Measurements from ENCODE around the gene ARID4B.
"Not testable (repeated sequence)": the region's sequence is repeated elsewhere in the genome, so short reads cannot be mapped to it uniquely, and the experiment has no call there.

ARID4B gene

DNA sequence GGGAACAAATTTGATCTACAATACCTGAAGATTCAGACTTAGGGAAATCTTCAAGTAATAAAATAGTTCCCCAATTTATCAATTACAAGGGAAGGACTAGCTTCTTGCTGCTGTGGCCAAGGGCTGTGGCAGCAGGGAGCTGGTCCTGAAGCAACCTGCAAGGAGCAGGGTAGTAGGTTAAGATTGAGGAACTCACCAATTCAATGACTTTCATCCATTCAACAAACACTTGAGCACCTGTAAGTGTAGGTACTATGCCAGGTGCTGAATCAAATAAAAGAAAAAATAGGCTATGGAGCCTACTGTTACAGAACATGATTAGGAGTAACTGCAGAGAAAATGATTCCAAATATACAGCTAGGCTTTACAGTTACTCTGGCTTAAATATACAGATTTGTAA is 102.7 kb downstream of the ARID4B start:
- DNase-seq (ENCODE audit: low read depth in 3 of 3): no peak

GRCh38 chr1:235221653-235222375 is 106.2 kb downstream of the ARID4B start:
- no peak for DNase-seq (ENCODE audit: low read depth in 3 of 3)

DNA sequence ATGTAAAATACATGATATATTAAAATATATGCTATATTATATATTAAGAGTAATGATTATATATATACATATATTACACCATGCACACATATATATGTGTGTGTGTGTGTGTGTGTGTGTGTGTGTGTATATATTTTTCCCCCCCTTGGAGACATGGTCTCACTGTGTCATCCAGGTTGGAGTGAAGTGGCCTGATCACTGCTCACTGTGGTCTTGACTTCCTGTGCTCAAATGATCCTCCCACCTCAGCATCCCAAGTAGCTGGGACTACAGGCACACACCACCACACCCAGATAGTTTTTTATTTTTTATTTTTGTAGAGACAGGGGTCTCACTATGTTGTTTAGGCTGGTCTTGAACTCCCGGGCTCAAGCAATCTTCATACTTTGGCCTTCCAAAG is 112.5 kb downstream of the ARID4B start:
- no peak for DNase-seq (ENCODE audit: low read depth in 3 of 3)

- not testable (repeated sequence) for DNase-seq (ENCODE audit: low read depth in 3 of 3)
These were observed 113.0 kb downstream of the ARID4B start for GRCh38 chr1:235214962-235215361.

DNA sequence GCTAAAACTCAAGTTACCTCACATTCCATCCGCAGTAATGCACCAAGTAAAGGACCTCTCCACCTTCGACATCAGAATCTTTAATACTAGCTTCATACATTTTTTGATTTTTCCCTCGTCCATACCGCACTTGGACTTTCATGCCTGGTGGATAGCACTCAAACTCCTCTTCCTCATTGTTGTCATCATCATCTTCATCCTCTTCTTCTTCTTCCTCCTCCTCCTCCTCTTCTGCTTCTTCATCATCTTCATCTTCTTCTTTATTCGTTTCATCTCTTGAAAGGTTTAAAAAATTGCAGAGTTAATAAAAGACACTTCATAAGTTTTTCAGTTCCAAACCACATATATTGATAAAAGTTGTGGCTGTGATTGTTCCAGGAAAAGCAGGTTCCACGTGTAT is 114.2 kb downstream of the ARID4B start:
- DNase-seq (ENCODE audit: low read depth in 3 of 3): no peak

GRCh38 chr1:235211517-235211916 is 116.5 kb downstream of the ARID4B start:
- DNase-seq (ENCODE audit: low read depth in 3 of 3): no peak

GRCh38 chr1:235207209-235207565 is 120.8 kb downstream of the ARID4B start:
- peak; percentile 25 to 51 (median 31) for DNase-seq (ENCODE audit: low read depth in 3 of 3)

DNA sequence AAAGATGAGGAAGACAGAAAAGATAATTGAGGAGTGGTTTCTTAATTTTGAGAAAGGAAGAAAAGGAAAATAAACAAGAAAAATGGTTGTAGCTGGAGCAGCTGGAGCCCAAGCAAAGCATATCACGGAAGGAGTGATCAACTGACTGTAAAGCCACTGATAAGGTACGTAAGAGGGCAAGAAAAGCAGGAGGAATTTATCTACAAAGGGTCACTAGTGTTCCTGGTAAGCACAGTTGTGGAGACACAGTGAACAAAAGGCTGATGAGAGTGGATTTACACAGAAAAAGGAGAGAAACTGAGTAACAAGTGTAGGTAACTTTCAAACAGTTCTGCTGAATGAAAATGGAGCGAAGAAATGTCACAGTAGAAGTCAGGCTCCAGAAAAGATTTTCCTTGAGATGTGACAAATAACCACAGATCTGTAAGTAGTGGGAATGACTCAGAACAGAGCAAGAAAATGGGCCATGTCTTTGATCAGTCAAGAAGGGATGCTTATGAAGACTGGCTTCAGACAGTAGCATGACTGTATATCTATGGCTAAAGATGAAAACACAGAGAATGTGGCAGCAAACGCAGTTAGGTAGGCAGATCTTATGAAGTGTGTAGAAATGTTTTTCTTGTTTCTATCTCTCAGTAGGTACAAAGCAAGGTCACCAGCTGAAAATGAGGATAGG is 121.3 kb downstream of the ARID4B start:
- peak in 1 of 3 donors; percentile 22 for DNase-seq (ENCODE audit: low read depth in 3 of 3)

DNA sequence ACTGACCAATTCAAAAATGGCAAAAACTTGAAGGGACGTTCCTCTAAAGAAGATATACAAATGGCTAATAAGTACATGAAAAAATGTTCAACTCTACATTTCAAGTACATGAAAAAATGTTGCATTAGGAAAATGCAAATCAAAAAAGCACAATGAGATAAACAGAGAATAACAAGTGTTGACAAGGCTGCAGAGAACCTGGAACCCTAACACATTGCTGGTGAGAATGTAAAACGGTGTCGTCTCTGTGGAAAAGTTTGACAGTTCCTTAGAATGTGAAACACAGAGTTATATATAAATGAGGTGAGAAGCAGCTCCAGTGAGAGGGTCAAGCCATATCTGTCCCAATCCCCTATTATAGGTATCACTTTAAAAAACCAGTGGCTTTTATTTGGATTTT is 122.3 kb downstream of the ARID4B start:
- no peak for DNase-seq (ENCODE audit: low read depth in 3 of 3)

- DNase-seq (ENCODE audit: low read depth in 3 of 3): no peak
These were observed 124.6 kb downstream of the ARID4B start for GRCh38 chr1:235203428-235203827.

- not testable (repeated sequence) for DNase-seq (ENCODE audit: low read depth in 3 of 3)
These were observed 125.5 kb downstream of the ARID4B start for GRCh38 chr1:235202447-235202846.

GRCh38 chr1:235199441-235199840 is 128.5 kb downstream of the ARID4B start:
- no peak for DNase-seq (ENCODE audit: low read depth in 3 of 3)

- no peak for DNase-seq (ENCODE audit: low read depth in 3 of 3)
These were observed 137.5 kb downstream of the ARID4B start for GRCh38 chr1:235190431-235190830.

DNA sequence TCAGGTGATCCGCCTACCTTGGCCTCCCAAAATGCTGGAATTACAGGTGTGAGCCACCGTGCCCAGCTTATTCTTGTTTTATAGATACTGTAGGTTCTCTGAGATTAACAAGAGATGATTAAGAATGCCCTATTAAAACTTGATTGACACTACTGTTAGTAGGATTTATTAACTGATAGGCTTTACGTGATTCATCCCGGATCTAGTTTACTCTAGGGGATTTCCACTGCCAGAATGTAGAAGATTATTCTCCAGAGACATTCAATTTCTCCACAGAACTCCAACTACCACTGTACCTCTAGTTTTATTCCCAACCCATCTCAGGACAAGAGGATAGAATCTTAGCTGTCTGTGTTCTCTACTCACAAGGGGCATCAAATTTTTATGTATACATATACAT is 140.7 kb downstream of the ARID4B start:
- DNase-seq (ENCODE audit: low read depth in 3 of 3): no peak

- DNase-seq (ENCODE audit: low read depth in 3 of 3): no peak
These were observed 146.3 kb downstream of the ARID4B start for GRCh38 chr1:235181561-235182245.

DNA sequence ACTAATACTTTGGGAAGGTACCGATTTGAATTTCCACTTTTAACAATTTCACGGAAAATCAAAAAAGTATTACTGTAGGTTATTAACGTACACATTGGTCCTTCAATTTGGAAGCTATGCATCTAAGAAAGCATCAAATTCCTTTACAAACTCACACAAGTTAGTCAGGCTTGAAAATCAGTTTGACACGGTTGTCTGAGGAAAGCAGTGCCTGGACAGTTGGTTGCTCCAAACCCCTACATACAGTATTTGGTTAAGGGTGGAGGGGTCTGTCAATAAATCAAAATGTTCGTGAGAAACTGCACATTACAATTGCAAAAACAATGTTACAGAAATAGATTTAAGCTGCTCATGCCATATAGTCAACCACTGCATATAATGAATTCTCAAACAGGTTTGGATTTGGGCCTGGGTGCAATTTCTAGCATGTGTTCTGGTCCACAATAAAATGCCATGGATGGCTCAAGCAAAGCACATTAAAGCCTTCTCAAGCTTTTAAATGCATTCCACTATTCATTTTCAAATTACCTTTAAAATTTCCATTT is 147.0 kb downstream of the ARID4B start:
- DNase-seq (ENCODE audit: low read depth in 3 of 3): no peak

DNA sequence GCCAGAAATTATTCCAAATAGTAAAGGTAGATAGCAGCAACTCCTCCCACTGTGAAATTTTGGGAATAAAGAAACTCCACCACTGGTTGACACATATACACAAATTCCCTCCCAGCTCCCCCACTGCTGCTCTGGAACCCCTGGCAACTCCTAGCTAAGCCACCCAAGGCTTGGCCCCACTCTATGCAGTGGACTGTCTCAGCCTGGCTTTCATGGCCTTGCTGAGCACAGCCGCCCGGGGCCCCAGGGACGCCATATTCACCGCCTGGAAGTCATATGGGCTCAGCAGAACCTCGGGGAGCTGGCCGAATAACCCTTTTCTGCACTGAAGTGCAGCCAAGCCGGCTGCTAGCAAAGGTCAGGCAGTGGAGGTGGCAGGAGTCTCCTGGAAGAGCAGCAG is 151.5 kb downstream of the ARID4B start:
- DNase-seq (ENCODE audit: low read depth in 3 of 3): no peak

- no peak for DNase-seq (ENCODE audit: low read depth in 3 of 3)
These were observed 158.0 kb downstream of the ARID4B start for GRCh38 chr1:235169986-235170385.

GRCh38 chr1:235168375-235168774 is 159.6 kb downstream of the ARID4B start:
- DNase-seq (ENCODE audit: low read depth in 3 of 3): no peak

GRCh38 chr1:235161685-235162327 is 166.2 kb downstream of the ARID4B start:
- DNase-seq (ENCODE audit: low read depth in 3 of 3): no peak

- DNase-seq (ENCODE audit: low read depth in 3 of 3): peak; percentile 87 to 94 (median 89)
These were observed 166.9 kb downstream of the ARID4B start, which contains the start of gene RBM34 for GRCh38 chr1:235160957-235161684. RBM34 (minus strand) TSS chr1:235161250; CDS start chr1:235161226, 24 bp downstream.
